HFF-Myc (cell line): Measurements from ENCODE around the gene NIPSNAP2.
"Not testable (repeated sequence)": the region's sequence is repeated elsewhere in the genome, so short reads cannot be mapped to it uniquely, and the experiment has no call there.

Source experiments
- DNase-seq: peaks from one replicate; pipeline ENCODE4 v3.0.0-alpha.2; 2011; ENCODE audit warnings: low read depth; ENCODE audit errors: extremely low read depth
- H3K4me3 ChIP-seq: replicated peaks from 2 replicates; pipeline ENCODE4 v1.5.1; 2011; ENCODE audit warnings: low read depth, mild to moderate bottlenecking, control low read depth, low read length
- CTCF ChIP-seq: IDR thresholded peaks from 2 replicates; pipeline ENCODE4 v1.5.1; 2012; ENCODE audit warnings: mild to moderate bottlenecking, low read depth, low read length, control low read depth; ENCODE audit errors: missing control alignments

NIPSNAP2 gene

GRCh38 chr7:56048245-56048644, 83.9 kb downstream of the NIPSNAP2 start:
- no peak overlapping the region for H3K4me3 ChIP-seq
- no peak for DNase-seq
- TF ChIP-seq CTCF = no peak

GRCh38 chr7:56048763-56049162, 84.4 kb downstream of the NIPSNAP2 start:
- H3K4me3 ChIP-seq, DNase-seq: not testable (repeated sequence)
